ENCODE data around the gene ARFRP1. TPM values are rescaled to one million over a fixed set of nuclear protein-coding genes. Genes with fewer than 3 reads are reported as not detected.
A peak's percentile ranks its signal among the peaks of the same experiment; 100 is the strongest.

ARFRP1 gene
- total and polyA plus RNA-seq, 2 of the 13 experiments (the other 11 are each of a cell fraction or from before 2014, with no cell fraction given): 32.0 to 51.1 TPM

GRCh38 chr20:63653041-63653973 lies 54.5 kb downstream of the ARFRP1 start, which contains the start of gene STMN3 (continued):
- TF ChIP-seq MNT (IDR thresholded peaks at IDR 0.05): peak; percentile 57
- TF ChIP-seq PHF20 (CRISPR knock-in tag; IDR thresholded peaks at IDR 0.05): peak; percentile 73
- TF ChIP-seq ZBTB3 (CRISPR knock-in tag; IDR thresholded peaks at IDR 0.05; ENCODE audit: borderline replicate concordance, low read depth): peak; percentile 93; the same call in 1 of the 2 replicates
- peak; percentile 87 for TF ChIP-seq HMG20A (CRISPR knock-in tag; IDR thresholded peaks at IDR 0.05; ENCODE audit: borderline replicate concordance)
- TF ChIP-seq ZFP36 (IDR thresholded peaks at IDR 0.05; ENCODE audit: borderline replicate concordance, low read depth, low read length, partially characterized antibody): no peak
- 0 out of 2 replicates have a peak, but pooled peaks have one; percentile 54 for TF ChIP-seq JUND (CRISPR knock-in tag; IDR thresholded peaks at IDR 0.05)
- TF ChIP-seq ELF3 (CRISPR knock-in tag; IDR thresholded peaks at IDR 0.05): peak; percentile 98
- no peak for TF ChIP-seq TCF7L2 (IDR thresholded peaks at IDR 0.05; ENCODE audit: low read depth, low read length)
- peak; percentile 99 for TF ChIP-seq SAP130 (CRISPR knock-in tag; IDR thresholded peaks at IDR 0.05; ENCODE audit: low read depth)
- TF ChIP-seq ZBTB14 (CRISPR knock-in tag; IDR thresholded peaks at IDR 0.05): peak; percentile 59; the same call in 1 of the 2 replicates
- TF ChIP-seq PAXIP1 (CRISPR knock-in tag; conservative IDR thresholded peaks at IDR 0.05): peak; percentile 62; the same call in 1 of the 2 replicates
- peak; percentile 93 for TF ChIP-seq MEF2D (CRISPR knock-in tag; IDR thresholded peaks at IDR 0.05)
- peak; percentile 84 for TF ChIP-seq ZKSCAN5 (CRISPR knock-in tag; IDR thresholded peaks at IDR 0.05)
- TF ChIP-seq KLF13 (CRISPR knock-in tag; IDR thresholded peaks at IDR 0.05): peak; percentile 89; the same call in 1 of the 2 replicates
- TF ChIP-seq ZNF367 (CRISPR knock-in tag; IDR thresholded peaks at IDR 0.05; ENCODE audit: borderline replicate concordance): peak; percentile 86; the same call in 1 of the 2 replicates
- TF ChIP-seq KMT2A (CRISPR knock-in tag; IDR thresholded peaks at IDR 0.05): peak; percentile 86
- no peak; the same call in none of the 2 replicates for TF ChIP-seq ZNF501 (CRISPR knock-in tag; IDR thresholded peaks at IDR 0.05)
- peak; percentile 95 for TF ChIP-seq ZBTB43 (CRISPR knock-in tag; conservative IDR thresholded peaks at IDR 0.05)
